HCT116 (cell line): ENCODE data around the gene LY6G6D.

Experiments
- EZH2 ChIP-seq: fragments of 200-600 bp; sonication (generic); IDR thresholded peaks from 2 replicates; pipeline ENCODE4 v1.6.1; 2017; ENCODE audit warnings: antibody characterized with exemption, mixed run types
- POLR2AphosphoS5 ChIP-seq: IDR thresholded peaks from 2 replicates; pipeline ENCODE4 v1.6.1; 2011; ENCODE audit warnings: mild to moderate bottlenecking, low read depth, low read length, moderate library complexity
- TF ChIP-seq, protein P1 (sequence below), 3 experiments: fragments of 200-600 bp in 1 of 3; sonication (generic) in 1 of 3; IDR thresholded peaks in 2 of 3; conservative IDR thresholded peaks in 1 of 3; 2 replicates each; pipeline ENCODE4 v1.5.1; 2012 to 2017; ENCODE audit warnings: low read depth in 2 of 3, low read length in 2 of 3, antibody characterized with exemption in 1 of 3, borderline replicate concordance in 1 of 3, control low read depth in 1 of 3, mild to moderate bottlenecking in 1 of 3, mixed read lengths in 1 of 3, mixed run types in 1 of 3, moderate library complexity in 1 of 3; ENCODE audit not compliant: insufficient read depth in 1 of 3

- TF ChIP-seq POLR2AphosphoS5 (no peak), EZH2 (no peak)
- TF ChIP-seq, protein P1, sequence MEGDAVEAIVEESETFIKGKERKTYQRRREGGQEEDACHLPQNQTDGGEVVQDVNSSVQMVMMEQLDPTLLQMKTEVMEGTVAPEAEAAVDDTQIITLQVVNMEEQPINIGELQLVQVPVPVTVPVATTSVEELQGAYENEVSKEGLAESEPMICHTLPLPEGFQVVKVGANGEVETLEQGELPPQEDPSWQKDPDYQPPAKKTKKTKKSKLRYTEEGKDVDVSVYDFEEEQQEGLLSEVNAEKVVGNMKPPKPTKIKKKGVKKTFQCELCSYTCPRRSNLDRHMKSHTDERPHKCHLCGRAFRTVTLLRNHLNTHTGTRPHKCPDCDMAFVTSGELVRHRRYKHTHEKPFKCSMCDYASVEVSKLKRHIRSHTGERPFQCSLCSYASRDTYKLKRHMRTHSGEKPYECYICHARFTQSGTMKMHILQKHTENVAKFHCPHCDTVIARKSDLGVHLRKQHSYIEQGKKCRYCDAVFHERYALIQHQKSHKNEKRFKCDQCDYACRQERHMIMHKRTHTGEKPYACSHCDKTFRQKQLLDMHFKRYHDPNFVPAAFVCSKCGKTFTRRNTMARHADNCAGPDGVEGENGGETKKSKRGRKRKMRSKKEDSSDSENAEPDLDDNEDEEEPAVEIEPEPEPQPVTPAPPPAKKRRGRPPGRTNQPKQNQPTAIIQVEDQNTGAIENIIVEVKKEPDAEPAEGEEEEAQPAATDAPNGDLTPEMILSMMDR (IDR thresholded peaks at IDR 0.05 in 2 of 3, conservative IDR thresholded peaks at IDR 0.05 in 1 of 3; ENCODE audit: borderline replicate concordance in 1 of 3, insufficient read depth in 1 of 3, low read depth in 2 of 3, low read length in 2 of 3): no peak; a peak in 2 of 6 replicates
Observed at GRCh38 chr6:31728767-31729514, 13.8 kb downstream of the LY6G6D start, which contains the start of gene DDAH2.
